Measurements from ENCODE around the gene BMP7. TPM values are rescaled to one million over a fixed set of nuclear protein-coding genes. Genes with fewer than 3 reads are reported as not detected.
"Not testable (repeated sequence)": the region's sequence is repeated elsewhere in the genome, so short reads cannot be mapped to it uniquely, and the experiment has no call there.

Gene BMP7
- total RNA-seq, 2 donors from 2014 or later: not detected

DNA sequence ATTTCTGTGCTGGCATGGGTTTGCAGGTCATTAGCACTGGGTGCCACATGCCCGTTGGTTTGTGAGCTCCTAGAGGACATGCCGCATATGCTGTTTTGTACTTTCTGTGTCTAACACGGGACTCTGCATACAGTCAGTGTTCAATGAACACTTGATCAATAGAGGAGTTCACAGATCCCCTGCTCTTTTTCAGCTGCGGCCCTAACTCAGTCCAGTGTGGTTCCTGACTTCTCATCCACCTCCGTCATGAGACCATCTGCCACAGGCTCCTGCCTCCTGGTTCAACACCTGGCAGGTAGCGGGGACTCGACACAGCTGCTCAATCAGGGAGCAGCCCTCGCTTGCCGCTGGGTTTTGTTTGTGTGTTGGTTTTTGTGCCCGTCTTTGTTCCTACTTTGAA is 13.8 kb upstream of the BMP7 start:
- H3K4me1 Mint-ChIP-seq: peaks cover 2% of the 10 kb centered on the region
- H3K9me3 ChIP-seq (ENCODE audit: control insufficient read depth, low read length, poor library complexity, severe bottlenecking): no peaks in the 10 kb centered on the region
- no peak for ATAC-seq
- H3K27me3 Mint-ChIP-seq: peaks cover 68% of the 10 kb centered on the region
- DNase-seq: no peak
- H3K27ac Mint-ChIP-seq: no peak overlapping the region
- no peaks in the 10 kb centered on the region for H3K36me3 Mint-ChIP-seq (ENCODE audit: low read depth)
- no peak overlapping the region for H3K4me3 Mint-ChIP-seq

DNA sequence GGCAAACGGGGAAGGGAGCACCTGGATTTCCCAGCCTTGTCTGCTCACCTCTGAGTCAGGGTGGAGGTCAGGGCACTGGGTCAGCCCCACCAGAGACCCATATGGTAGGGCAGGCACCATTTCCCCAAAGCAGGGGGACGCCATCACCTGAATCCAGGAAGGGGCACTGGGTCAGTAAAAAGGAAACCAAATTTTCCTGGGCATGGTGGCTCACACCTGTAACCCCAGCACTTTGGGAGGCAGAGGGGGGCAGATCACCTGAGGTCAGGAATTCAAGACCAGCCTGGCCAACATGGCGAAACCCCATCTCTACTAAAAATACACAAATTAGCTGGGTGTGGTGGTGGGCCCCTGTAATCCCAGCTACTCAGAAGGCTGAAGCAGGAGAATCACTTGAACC is 13.1 kb upstream of the BMP7 start:
- peaks cover 73% of the 10 kb centered on the region for H3K27me3 Mint-ChIP-seq
- not testable (repeated sequence) for H3K27ac Mint-ChIP-seq; H3K4me3 Mint-ChIP-seq; DNase-seq; H3K9me3 ChIP-seq (ENCODE audit: control insufficient read depth, low read length, poor library complexity, severe bottlenecking); H3K4me1 Mint-ChIP-seq; H3K36me3 Mint-ChIP-seq (ENCODE audit: low read depth); ATAC-seq

DNA sequence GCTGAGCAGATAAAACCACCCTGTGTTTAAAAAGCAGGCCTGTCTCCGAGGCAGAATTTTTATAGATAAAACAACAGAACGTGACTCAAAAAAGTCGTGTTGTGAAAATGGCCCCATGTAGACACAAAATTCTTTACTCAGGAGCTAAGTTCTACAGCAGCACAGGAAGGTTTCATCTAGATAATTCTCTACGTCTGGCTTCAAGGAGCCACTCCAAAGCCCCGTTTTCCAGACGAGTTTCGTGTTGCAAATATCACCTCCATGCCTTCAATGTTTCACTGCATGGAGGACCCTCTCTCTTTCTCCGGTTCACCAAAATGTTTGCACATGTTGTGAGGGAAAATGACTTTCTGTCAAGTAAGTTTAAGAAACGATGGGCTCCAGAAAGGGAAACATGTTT is 12.0 kb upstream of the BMP7 start:
- H3K9me3 ChIP-seq (ENCODE audit: control insufficient read depth, low read length, poor library complexity, severe bottlenecking): no peaks in the 10 kb centered on the region
- Mint-ChIP-seq H3K4me1 (peaks cover 2% of the 10 kb centered on the region), H3K27ac (no peak overlapping the region), H3K4me3 (no peak overlapping the region), H3K27me3 (peaks cover 73% of the 10 kb centered on the region), H3K36me3 (ENCODE audit: low read depth) (no peaks in the 10 kb centered on the region)
- no peak for ATAC-seq
- DNase-seq: no peak

DNA sequence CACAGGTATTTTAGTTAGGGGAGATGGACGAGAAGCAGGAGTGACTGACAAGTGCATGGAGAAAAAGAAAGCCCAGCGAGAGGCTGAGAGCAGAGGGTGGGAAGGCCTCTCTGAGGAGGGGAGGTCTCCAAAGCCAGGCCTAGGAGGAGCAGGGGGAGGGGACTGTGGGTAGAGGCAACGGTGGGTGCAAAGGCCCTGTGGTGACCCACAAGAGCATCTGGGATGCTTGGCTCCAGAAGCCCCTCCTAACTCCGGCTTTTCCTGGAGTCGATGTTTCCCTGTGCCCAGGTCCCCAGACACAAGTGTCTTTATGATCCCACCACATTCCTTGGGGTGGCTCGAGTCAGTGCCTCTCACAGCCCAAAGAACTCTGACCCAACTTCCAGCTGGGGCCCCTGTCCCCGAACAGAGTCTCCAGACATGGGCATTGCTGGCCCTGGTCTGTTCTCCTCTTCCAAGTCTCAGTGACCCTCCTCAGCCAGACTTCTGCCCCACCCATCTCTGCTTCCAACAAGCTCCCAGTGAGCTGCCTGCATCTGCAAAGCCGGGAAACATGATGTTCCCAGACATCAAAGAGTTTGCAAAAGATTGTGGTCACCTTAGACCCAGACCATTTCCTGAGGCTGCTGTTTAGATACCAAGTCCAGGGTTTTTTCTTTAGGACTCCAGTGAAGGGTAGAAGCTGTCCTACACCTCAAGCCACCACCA is 11.1 kb upstream of the BMP7 start:
- no peak overlapping the region for H3K27ac Mint-ChIP-seq
- peaks cover under 1% of the 10 kb centered on the region for H3K4me1 Mint-ChIP-seq
- H3K4me3 Mint-ChIP-seq: no peak overlapping the region
- DNase-seq (no peak), ATAC-seq (no peak)
- peaks cover 69% of the 10 kb centered on the region for H3K27me3 Mint-ChIP-seq
- H3K9me3 ChIP-seq (ENCODE audit: control insufficient read depth, low read length, poor library complexity, severe bottlenecking): no peaks in the 10 kb centered on the region
- no peaks in the 10 kb centered on the region for H3K36me3 Mint-ChIP-seq (ENCODE audit: low read depth)

DNA sequence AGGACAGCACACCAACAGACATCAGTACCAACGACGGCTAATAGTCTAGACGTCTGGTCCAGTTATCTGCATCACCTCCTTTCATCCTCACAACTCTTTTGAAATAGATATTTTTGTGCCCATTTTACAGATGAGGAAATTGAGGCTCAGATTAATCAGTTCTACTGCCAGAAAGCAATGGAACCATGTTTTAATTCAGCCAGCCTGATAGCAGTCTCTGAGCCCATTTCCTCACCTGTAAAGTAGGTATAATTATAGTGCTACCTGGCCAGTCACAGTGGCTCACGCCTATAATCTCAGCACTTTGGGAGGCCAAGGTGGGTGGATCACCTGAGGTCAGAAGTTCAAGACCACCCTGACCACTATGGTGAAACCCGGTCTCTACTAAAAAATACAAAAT is 9.8 kb upstream of the BMP7 start:
- Mint-ChIP-seq H3K4me3 (no peak overlapping the region), H3K27me3 (peaks cover 79% of the 10 kb centered on the region), H3K36me3 (ENCODE audit: low read depth) (no peaks in the 10 kb centered on the region), H3K27ac (no peak overlapping the region), H3K4me1 (no peaks in the 10 kb centered on the region)
- no peaks in the 10 kb centered on the region for H3K9me3 ChIP-seq (ENCODE audit: control insufficient read depth, low read length, poor library complexity, severe bottlenecking)
- ATAC-seq: no peak
- DNase-seq: no peak

DNA sequence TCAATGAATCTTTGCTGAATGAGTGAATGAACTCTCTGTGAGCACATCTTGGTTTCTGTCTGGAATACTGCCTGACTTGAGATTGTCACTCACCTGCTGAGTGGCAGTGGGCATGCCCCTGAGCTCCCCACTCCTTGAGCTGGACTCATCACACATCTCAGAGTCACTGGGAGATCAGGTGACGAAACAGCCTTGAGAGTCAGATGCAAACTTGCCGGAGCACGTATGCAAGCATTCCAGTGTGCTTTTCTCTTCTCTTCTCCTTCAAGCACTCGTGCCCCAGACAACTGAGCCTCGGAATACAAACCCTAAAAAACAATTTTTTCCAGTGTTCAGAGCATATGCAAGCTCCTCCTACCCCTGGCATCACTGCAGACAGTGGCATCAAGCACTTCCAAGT is 9.4 kb upstream of the BMP7 start:
- Mint-ChIP-seq H3K36me3 (ENCODE audit: low read depth) (no peaks in the 10 kb centered on the region), H3K27ac (no peak overlapping the region), H3K4me1 (no peaks in the 10 kb centered on the region), H3K4me3 (no peak overlapping the region), H3K27me3 (peaks cover 79% of the 10 kb centered on the region)
- no peak for DNase-seq
- no peaks in the 10 kb centered on the region for H3K9me3 ChIP-seq (ENCODE audit: control insufficient read depth, low read length, poor library complexity, severe bottlenecking)
- ATAC-seq: no peak

DNA sequence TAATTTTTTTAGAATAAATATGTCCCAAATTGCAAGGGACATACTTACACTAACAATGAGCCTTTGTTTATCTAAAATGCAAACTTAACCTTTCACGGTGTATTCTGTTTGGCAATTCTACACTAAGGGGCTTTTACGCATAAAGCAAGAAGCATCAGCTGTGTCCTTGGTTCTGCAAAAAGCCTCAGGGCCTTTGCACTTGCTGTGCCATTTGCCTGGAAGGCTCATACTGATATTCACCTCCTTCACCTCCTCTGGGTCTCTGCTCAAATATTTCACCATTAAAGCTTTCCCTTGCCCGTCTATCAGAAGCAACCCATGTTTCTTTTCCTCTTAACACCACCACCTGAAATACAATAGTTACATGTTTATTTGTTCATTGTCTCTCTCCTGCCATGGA is 8.9 kb upstream of the BMP7 start:
- DNase-seq: no peak
- no peak for ATAC-seq
- H3K4me3 Mint-ChIP-seq: no peak overlapping the region
- peaks cover 79% of the 10 kb centered on the region for H3K27me3 Mint-ChIP-seq
- H3K9me3 ChIP-seq (ENCODE audit: control insufficient read depth, low read length, poor library complexity, severe bottlenecking): no peaks in the 10 kb centered on the region
- H3K27ac Mint-ChIP-seq: no peak overlapping the region
- H3K4me1 Mint-ChIP-seq: no peaks in the 10 kb centered on the region
- no peaks in the 10 kb centered on the region for H3K36me3 Mint-ChIP-seq (ENCODE audit: low read depth)

DNA sequence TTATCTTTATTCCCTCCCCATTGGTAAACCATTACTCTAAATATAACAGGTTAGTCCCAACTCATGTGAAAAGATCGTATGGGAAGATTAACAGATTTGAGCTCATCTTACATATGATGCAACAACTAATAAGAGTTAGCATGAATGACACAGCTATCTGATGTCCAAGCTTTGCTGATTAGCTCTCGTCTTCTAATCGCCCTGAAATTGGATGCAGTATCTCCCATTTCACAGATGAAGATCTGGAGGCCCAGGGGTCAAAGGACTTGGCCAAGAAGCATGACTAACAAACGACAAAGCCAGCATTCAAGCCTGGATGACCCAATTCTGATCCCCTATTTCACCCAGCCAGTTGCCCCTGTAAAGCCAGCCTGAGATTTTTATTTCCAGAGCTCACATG is 8.4 kb upstream of the BMP7 start:
- H3K4me3 Mint-ChIP-seq: no peak overlapping the region
- no peaks in the 10 kb centered on the region for H3K9me3 ChIP-seq (ENCODE audit: control insufficient read depth, low read length, poor library complexity, severe bottlenecking)
- H3K36me3 Mint-ChIP-seq (ENCODE audit: low read depth): no peaks in the 10 kb centered on the region
- no peaks in the 10 kb centered on the region for H3K4me1 Mint-ChIP-seq
- no peak overlapping the region for H3K27ac Mint-ChIP-seq
- DNase-seq (no peak), ATAC-seq (no peak)
- H3K27me3 Mint-ChIP-seq: peaks cover 79% of the 10 kb centered on the region

DNA sequence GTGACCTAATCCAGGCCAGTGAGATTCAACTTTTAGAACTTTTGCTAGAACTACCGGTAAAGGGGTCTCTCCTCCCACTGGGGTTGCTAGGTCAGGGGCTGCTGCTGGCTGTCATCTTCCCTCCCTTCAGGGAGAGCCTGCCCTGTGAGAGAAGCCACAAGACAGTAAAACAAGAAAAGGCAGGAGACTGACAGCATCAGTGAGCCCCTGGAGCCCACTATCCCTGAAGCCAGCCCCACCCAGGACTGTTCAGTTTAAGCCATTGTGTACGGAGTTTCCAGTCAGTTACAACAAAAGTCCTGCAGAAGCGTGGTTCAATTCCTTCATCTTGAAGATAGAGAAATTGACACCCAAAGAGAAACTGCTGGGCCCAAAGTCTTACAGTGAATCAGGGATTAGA is 7.9 kb upstream of the BMP7 start:
- ATAC-seq (no peak), DNase-seq (no peak)
- Mint-ChIP-seq H3K4me3 (no peak overlapping the region), H3K4me1 (no peaks in the 10 kb centered on the region), H3K36me3 (ENCODE audit: low read depth) (no peaks in the 10 kb centered on the region), H3K27ac (no peak overlapping the region), H3K27me3 (peaks cover 79% of the 10 kb centered on the region)
- H3K9me3 ChIP-seq (ENCODE audit: control insufficient read depth, low read length, poor library complexity, severe bottlenecking): no peaks in the 10 kb centered on the region

DNA sequence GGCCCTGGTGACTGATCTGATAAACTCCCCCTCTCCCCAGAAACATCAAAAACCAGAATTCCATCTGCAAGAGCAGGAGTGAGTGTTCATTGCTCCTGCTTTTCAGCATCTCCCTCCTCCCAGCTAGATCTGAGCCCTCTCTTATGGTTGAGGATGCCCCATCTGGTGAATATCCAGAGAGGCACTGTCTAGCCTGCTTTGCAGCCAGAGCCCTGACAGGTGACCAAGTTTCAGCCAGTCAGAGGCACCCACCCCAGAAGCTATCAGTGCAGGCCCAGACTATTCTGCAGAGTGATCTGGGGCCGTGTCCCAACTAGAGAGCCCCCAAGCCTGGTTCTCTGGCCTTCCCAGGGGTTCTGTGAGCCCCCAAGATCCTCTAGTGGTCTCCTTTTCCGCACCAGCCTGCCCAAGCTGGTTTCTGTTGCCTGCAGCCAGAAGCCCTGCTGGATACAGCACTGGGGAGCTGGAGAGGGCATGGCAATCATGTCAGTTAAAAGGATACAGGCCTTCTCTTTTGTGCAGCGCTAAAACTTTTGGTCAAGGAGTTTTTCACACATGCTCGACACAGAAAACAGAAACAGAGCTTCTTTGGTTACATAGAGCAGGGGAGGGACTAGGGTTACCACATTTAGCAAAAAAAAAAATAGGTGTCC is 6.6 kb upstream of the BMP7 start:
- Mint-ChIP-seq H3K4me1 (no peaks in the 10 kb centered on the region), H3K27ac (no peak overlapping the region), H3K4me3 (no peak overlapping the region), H3K36me3 (ENCODE audit: low read depth) (no peaks in the 10 kb centered on the region), H3K27me3 (peaks cover 86% of the 10 kb centered on the region)
- DNase-seq (no peak), ATAC-seq (no peak)
- H3K9me3 ChIP-seq (ENCODE audit: control insufficient read depth, low read length, poor library complexity, severe bottlenecking): no peaks in the 10 kb centered on the region

DNA sequence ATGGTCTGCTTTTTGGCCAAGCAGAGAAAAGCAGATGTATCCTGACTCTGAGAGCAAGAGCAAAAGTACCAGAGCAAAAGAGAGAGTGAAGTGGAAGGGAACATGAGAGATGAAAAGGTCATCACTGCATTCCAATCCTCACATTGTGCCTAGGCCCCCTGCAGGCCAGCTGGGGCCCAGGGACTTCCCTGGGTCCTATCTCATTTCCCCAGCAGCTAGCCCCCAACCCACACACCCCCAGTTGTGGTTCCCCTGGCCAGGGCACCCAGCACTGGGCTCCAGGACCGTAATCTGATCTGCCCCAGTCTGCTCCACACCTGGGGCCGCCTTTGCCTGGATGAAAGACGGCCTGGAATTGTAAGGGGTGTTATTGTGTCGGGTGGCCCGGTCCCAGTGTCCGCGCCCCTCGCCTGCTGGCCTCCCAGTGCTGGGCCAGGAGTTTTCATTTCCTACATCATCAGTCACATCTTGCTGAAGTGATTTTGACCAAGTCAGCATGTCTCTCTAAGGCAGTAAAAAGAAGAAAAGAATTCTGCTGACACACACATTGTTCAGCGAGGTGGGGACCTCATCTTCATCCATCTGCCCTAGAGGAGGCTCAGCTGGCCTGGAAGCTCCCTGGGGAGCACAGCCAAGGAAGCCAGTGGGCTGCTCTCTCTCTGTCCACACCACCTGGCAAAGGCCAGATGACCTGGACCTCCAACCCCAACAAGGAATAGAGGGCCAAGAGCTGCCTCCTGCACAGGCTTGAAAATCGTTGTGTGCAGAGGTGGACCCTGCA is 4.0 kb upstream of the BMP7 start:
- DNase-seq (no peak), ATAC-seq (no peak)
- no peak overlapping the region for H3K4me3 Mint-ChIP-seq
- peaks cover 83% of the 10 kb centered on the region for H3K27me3 Mint-ChIP-seq
- H3K27ac Mint-ChIP-seq: no peak overlapping the region
- no peaks in the 10 kb centered on the region for H3K9me3 ChIP-seq (ENCODE audit: control insufficient read depth, low read length, poor library complexity, severe bottlenecking)
- H3K36me3 Mint-ChIP-seq (ENCODE audit: low read depth): peaks cover 4% of the 10 kb centered on the region
- peaks cover 9% of the 10 kb centered on the region for H3K4me1 Mint-ChIP-seq

DNA sequence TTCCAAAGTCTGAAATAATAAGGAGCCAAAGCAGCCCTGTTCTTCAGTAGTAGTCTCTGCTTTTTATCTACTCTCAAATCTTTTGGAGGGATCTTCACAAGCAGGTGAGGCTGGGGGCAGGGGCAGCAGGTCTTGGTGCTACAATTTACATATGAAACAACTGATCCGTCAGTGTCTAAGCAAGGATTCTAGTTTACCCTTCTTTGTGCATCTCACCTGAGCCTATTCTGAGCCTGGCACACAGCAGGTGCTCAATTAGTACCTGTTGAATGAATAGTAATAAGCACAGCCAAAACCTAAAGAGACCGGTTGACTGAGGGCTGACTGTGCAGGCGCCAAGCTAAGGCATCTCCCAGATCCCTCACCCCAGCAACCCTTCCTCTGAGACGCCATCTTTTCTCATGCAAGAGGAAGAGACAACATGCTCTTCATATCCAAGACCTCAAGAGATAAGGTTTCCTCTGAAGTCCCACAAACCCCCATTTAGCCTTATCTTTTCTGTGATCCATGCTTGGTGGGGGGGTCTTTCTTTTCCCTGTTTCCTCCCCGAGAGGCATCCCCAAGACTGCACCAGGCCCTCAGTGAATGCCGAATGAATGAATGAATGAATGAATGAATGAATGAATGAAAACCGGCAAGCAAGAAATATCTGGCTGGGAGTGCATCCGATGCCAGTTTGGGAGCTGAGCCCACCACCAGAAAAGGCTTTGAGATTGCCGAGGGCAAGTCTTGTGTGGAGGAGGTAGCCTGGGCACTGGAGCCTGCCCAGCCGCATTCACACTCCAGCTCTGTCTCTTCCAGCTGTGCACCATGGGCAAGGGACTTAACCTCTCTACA is 2.9 kb upstream of the BMP7 start:
- Mint-ChIP-seq H3K4me3 (no peak overlapping the region), H3K36me3 (ENCODE audit: low read depth) (peaks cover 4% of the 10 kb centered on the region), H3K27me3 (peaks cover 78% of the 10 kb centered on the region), H3K4me1 (peaks cover 9% of the 10 kb centered on the region), H3K27ac (no peak overlapping the region)
- ATAC-seq (no peak), DNase-seq (no peak)
- H3K9me3 ChIP-seq (ENCODE audit: control insufficient read depth, low read length, poor library complexity, severe bottlenecking): no peaks in the 10 kb centered on the region

All from T-helper 17 cell (primary cell).